RWPE1 (cell line): ENCODE measurements around the gene COL25A1.

Experiments
- CTCF ChIA-PET: fragments of 350-600 bp; sonication (Branson Sonifier 250); formaldehyde crosslinking; extraction: SDS; loops from one replicate; lab custom pipeline; 2021; lab: Yijun Ruan, JAX
- POLR2A ChIA-PET: fragments of 400-600 bp; formaldehyde crosslinking; extraction: SDS; loops from one replicate; lab custom pipeline; 2020; ENCODE audit warnings: antibody characterized with exemption; ENCODE audit not compliant: low non-redundant PET; lab: Yijun Ruan, JAX
- DNase-seq: peaks from one replicate; pipeline ENCODE4 v3.0.0; 2012; ENCODE audit warnings: low spot score
- H3K27ac ChIP-seq: fragments of 450-650 bp; 2 replicates; pipeline ENCODE4 v1.5.1; 2017
- TF ChIP-seq, protein P1 (sequence below): fragments of 450-650 bp; conservative IDR thresholded peaks from 2 replicates; pipeline ENCODE4 v1.5.1; 2017; ENCODE audit warnings: low read depth, mild to moderate bottlenecking

COL25A1 gene

DNA sequence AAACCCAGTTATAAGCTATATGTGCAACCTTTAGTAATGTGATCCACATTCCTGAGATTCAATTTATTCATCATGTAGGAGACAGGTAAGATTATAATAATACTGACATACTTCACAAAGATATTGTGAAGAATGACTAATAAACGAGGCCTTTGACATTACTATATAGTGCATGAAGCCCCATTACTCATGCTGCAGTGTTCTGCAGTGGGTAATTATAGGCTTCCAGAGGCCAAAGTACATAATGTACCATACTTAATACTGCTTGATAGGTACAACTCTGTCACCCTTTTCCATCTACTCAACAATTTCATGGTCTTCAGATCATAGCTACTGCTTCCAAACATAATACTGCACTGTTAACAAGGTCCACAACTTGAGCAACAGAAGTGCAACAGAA, 68.9 kb downstream of the COL25A1 start:
- H3K27ac ChIP-seq = no peak overlapping the region
- POLR2A ChIA-PET = no interaction called here
- TF ChIP-seq, protein P1, sequence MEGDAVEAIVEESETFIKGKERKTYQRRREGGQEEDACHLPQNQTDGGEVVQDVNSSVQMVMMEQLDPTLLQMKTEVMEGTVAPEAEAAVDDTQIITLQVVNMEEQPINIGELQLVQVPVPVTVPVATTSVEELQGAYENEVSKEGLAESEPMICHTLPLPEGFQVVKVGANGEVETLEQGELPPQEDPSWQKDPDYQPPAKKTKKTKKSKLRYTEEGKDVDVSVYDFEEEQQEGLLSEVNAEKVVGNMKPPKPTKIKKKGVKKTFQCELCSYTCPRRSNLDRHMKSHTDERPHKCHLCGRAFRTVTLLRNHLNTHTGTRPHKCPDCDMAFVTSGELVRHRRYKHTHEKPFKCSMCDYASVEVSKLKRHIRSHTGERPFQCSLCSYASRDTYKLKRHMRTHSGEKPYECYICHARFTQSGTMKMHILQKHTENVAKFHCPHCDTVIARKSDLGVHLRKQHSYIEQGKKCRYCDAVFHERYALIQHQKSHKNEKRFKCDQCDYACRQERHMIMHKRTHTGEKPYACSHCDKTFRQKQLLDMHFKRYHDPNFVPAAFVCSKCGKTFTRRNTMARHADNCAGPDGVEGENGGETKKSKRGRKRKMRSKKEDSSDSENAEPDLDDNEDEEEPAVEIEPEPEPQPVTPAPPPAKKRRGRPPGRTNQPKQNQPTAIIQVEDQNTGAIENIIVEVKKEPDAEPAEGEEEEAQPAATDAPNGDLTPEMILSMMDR = no peak
- DNase-seq = peak; percentile 64
- CTCF ChIA-PET = no interaction called here

DNA sequence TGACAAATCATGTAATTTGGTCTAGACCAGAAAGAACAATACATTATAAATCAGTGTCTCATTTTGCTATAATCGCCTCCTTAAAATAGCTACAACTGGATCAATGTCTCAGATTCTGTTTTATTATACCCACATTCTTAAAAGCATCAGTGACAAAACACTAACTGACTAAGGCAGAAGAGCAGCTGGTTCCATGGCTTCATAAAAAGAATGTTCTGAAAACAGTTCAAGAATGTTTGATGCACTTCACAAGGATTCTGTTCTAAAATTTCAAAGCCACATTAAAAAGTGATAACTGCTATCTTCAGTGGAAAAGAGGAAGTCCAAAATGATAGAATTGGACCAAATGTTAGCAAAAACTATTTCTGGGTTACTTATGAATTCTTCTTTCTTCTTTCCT, 69.8 kb downstream of the COL25A1 start:
- DNase-seq = no peak
- TF ChIP-seq, protein P1 = no peak
- CTCF ChIA-PET = no interaction called here
- no peak overlapping the region for H3K27ac ChIP-seq
- POLR2A ChIA-PET = no interaction called here

DNA sequence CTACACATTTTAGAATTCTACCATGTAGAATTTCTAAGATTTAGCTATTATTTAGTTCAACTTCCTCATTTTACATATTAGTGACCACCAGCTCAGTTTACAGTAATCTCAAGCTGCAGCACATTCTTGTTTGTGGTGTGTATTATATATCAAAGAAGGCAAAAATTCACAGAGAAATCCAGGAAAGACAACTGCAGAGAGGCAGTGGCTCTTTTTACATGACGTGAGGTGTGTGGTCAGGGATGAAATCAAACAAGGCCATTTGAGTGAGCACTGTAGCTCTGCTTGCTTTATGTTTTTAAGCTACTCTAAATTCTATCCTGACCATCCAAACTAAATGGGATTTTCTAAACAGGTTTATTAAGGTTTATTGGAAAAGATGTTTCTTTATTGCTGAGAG, 71.1 kb downstream of the COL25A1 start:
- TF ChIP-seq, protein P1 = no peak
- no peak for DNase-seq
- no peak overlapping the region for H3K27ac ChIP-seq
- ChIA-PET CTCF (interaction anchor here (0.6 kb wide), 1 partner anchor 62 kb away, joined by 4 read pairs; no protein-coding TSS in a partner anchor), POLR2A (no interaction called here)

DNA sequence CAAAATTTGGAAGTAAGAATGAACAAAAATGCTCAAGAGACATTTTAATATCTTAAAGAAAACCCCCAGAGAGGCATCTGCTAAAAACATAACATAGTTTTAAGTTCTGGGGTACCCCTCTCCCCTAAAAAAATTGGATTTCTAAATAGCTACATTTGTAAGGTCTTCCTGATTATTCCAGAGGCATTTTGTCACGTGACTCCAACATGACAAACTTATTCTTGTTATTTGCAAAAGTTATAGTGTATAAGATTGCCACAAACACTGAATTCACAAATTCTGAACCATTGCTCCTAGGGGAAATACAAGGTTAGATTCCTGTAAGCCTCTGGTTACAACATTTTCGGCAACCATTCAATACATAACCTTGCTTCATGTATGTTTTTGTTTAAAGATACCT, 73.4 kb downstream of the COL25A1 start:
- no peak overlapping the region for H3K27ac ChIP-seq
- ChIA-PET CTCF (no interaction called here), POLR2A (no interaction called here)
- TF ChIP-seq, protein P1 = no peak
- no peak for DNase-seq

DNA sequence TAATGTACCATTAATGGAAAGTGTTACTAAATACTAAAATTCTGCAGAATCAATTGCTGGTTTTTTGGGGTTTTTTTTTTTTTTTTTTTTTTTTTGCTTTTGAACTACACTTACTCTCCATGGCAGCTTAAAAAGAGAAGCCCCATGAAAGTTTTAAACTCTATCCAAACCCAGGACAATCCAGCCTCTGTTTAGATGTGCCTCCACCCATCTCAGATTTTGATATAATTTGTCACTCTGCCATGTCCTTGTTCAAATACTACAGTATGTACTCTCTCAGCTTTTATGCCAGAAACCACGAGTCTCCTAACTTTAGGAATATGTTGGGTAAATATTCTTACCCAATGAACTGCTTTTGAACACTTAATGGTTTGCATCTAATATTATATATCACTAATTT, 84.2 kb downstream of the COL25A1 start:
- TF ChIP-seq, protein P1 = no peak
- CTCF ChIA-PET = no interaction called here
- no peak overlapping the region for H3K27ac ChIP-seq
- POLR2A ChIA-PET = no interaction called here
- DNase-seq = no peak

DNA sequence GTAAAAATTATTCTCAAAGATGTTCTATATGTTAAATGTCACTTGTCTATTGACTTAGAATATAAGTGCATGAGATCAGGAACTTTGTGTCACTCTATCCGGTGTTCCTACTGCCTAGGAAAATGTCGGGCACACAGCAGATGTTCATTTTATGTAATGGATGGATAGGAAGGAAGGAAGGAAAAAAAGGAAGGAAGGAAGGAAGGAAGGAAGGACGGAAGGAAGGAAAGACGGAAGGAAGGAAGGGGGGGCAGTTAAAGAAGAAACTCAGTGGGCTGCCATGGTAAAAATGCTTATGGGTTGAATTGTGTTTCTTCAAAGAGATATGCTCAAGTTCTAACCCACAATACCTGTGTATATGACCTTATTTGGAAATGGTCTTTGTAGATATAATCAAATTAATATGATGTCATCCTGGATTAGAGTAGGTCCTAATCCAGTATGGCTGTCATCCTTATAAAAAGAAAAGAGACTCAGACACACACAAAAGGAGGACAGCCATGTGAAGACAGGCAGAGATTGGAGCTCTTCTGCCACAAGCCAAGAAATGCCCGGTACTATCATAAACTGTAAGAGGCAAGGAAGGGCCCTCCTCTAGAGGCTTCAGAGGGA, 86.3 kb downstream of the COL25A1 start:
- TF ChIP-seq, protein P1 = no peak
- H3K27ac ChIP-seq = no peak overlapping the region
- POLR2A ChIA-PET = no interaction called here
- no peak for DNase-seq
- CTCF ChIA-PET = interaction anchor here (0.5 to 0.6 kb wide), 2 partner anchors 8 to 133 kb away, joined by 3 to 4 read pairs; no protein-coding TSS in a partner anchor
